ENCODE results near the gene MRM2. TPM values are rescaled to one million over a fixed set of nuclear protein-coding genes. Genes with fewer than 3 reads are reported as not detected.

Gene MRM2
- polyA plus RNA-seq, 5 donors: 24.4 to 33.4 (median 31.0) TPM

- no peak for DNase-seq
Measured at GRCh38 chr7:2190531-2190930, 51.5 kb downstream of the MRM2 start.

GRCh38 chr7:2186166-2186565 lies 55.8 kb downstream of the MRM2 start:
- DNase-seq: no peak

GRCh38 chr7:2185715-2186114 lies 56.3 kb downstream of the MRM2 start:
- no peak for DNase-seq

Other genes with a start within 250 kb of the MRM2 start
- 10 to 100 TPM; 15.5 to 26.8 (median 23.1) TPM for gene MAD1L1, start 9.3 kb downstream of the MRM2 start, polyA plus RNA-seq (ENCODE audit: insufficient read depth in 1 of 5, insufficient read length in 5 of 5, low replicate concordance in 1 of 5)
- gene NUDT1, start within 50 bp of the MRM2 start, polyA plus RNA-seq (ENCODE audit: insufficient read depth in 1 of 5, insufficient read length in 5 of 5, low replicate concordance in 1 of 5): 10 to 100 TPM; 17.9 to 27.1 (median 19.5) TPM
- 10 to 100 TPM; 22.2 to 33.7 (median 24.6) TPM for gene SNX8, start 72.2 kb upstream of the MRM2 start, polyA plus RNA-seq (ENCODE audit: insufficient read depth in 1 of 5, insufficient read length in 5 of 5, low replicate concordance in 1 of 5)
- 100 to 1,000 TPM; 132 to 155 (median 144) TPM for gene EIF3B, start 112.6 kb upstream of the MRM2 start, polyA plus RNA-seq (ENCODE audit: insufficient read depth in 1 of 5, insufficient read length in 5 of 5, low replicate concordance in 1 of 5)
- 10 to 100 TPM in 4 of 5 donors, 1 to 10 TPM in 1; 9.9 to 22.2 (median 13.7) TPM for gene CHST12, start 161.4 kb upstream of the MRM2 start, polyA plus RNA-seq (ENCODE audit: insufficient read depth in 1 of 5, insufficient read length in 5 of 5, low replicate concordance in 1 of 5)
- under 1 TPM in 1 of 5 donors, not detected in 4; 0.37 TPM for gene GRIFIN, start 234.2 kb upstream of the MRM2 start, polyA plus RNA-seq (ENCODE audit: insufficient read depth in 1 of 5, insufficient read length in 5 of 5, low replicate concordance in 1 of 5)